ENCODE data around the gene MYCBP2. TPM values are rescaled to one million over a fixed set of nuclear protein-coding genes. Genes with fewer than 3 reads are reported as not detected.

The MYCBP2 gene
- total RNA-seq, 1 donor from 2014 or later, result 74.3 TPM

GRCh38 chr13:77176350-77176749 is 150.5 kb downstream of the MYCBP2 start:
- Mint-ChIP-seq H3K9me3 (no peaks in the 10 kb centered on the region), H3K4me1 (ENCODE audit: low read depth) (no peaks in the 10 kb centered on the region), H3K4me3 (ENCODE audit: low read depth) (no peak overlapping the region), H3K27ac (no peak overlapping the region), H3K27me3 (ENCODE audit: low read depth) (no peaks in the 10 kb centered on the region), H3K36me3 (ENCODE audit: low read depth) (peaks cover 60% of the 10 kb centered on the region)
- intact Hi-C loops (cut with micrococcal nuclease), result no loop called here
- DNase-seq (ENCODE audit: low spot score), result no peak

- no peaks in the 10 kb centered on the region for H3K9me3 Mint-ChIP-seq
- no peaks in the 10 kb centered on the region for H3K4me1 Mint-ChIP-seq (ENCODE audit: low read depth)
- H3K27ac Mint-ChIP-seq, result no peak overlapping the region
Observed at GRCh38 chr13:77172650-77173049, 154.2 kb downstream of the MYCBP2 start.

DNA sequence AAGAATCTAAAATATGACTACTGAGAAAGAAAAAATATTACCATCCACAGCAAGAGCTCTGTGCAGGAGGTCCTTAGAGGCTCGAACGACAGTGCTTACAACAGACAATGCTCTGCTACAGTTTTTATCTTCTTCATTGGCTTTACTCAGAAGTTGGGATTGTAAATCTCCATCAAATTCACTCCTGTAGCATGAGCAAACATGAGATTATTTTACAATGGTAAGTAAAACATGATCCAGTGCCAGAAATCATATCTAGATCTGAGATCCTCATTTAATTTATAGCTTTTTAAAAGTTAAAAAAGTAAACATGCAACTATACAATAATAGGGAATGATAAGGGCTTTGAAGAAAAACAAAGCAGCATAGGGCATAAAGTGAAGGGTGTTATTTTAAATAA is 155.4 kb downstream of the MYCBP2 start:
- no peak for DNase-seq (ENCODE audit: low spot score)
- Mint-ChIP-seq H3K4me1 (ENCODE audit: low read depth) (no peaks in the 10 kb centered on the region), H3K36me3 (ENCODE audit: low read depth) (peaks cover 51% of the 10 kb centered on the region), H3K27ac (no peak overlapping the region), H3K9me3 (no peaks in the 10 kb centered on the region), H3K27me3 (ENCODE audit: low read depth) (no peaks in the 10 kb centered on the region), H3K4me3 (ENCODE audit: low read depth) (no peak overlapping the region)
- intact Hi-C loops (cut with micrococcal nuclease), result no loop called here

More at GRCh38 chr13:77172650-77173049, 154.2 kb downstream of the MYCBP2 start:
- Mint-ChIP-seq H3K27me3 (ENCODE audit: low read depth) (no peaks in the 10 kb centered on the region), H3K36me3 (ENCODE audit: low read depth) (peaks cover 52% of the 10 kb centered on the region), H3K4me3 (ENCODE audit: low read depth) (no peak overlapping the region)
- intact Hi-C loops (cut with micrococcal nuclease), result no loop called here
- DNase-seq (ENCODE audit: low spot score), result no peak

DNA sequence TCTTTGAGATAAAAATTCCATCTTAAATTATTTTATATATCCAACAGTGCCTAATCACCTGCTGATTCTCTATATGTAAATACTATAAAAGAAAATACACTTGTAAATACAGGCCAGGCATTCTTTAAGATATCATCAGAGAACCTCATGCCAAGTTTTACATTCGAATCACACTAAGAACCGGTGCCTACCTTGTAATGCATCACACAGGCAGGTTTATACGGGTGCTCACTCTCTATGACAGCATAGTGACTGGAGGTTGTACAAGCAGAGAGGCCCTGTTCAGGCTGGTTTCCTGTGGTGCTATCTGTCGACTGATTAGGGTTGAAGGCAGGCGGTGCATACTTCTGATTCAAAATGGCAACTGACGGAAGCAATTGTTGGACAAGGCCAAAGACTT is 158.7 kb downstream of the MYCBP2 start:
- Mint-ChIP-seq H3K36me3 (ENCODE audit: low read depth) (peaks cover 65% of the 10 kb centered on the region), H3K4me1 (ENCODE audit: low read depth) (no peaks in the 10 kb centered on the region), H3K27me3 (ENCODE audit: low read depth) (no peaks in the 10 kb centered on the region), H3K27ac (no peak overlapping the region), H3K9me3 (no peaks in the 10 kb centered on the region), H3K4me3 (ENCODE audit: low read depth) (no peak overlapping the region)
- no peak for DNase-seq (ENCODE audit: low spot score)
- intact Hi-C loops (cut with micrococcal nuclease), result no loop called here

GRCh38 chr13:77150651-77151050 is 176.2 kb downstream of the MYCBP2 start:
- Mint-ChIP-seq H3K27ac (no peak overlapping the region), H3K27me3 (ENCODE audit: low read depth) (no peaks in the 10 kb centered on the region), H3K36me3 (ENCODE audit: low read depth) (peaks cover 58% of the 10 kb centered on the region), H3K4me3 (ENCODE audit: low read depth) (no peak overlapping the region), H3K4me1 (ENCODE audit: low read depth) (peaks cover 4% of the 10 kb centered on the region), H3K9me3 (no peaks in the 10 kb centered on the region)
- no peak for DNase-seq (ENCODE audit: low spot score)
- intact Hi-C loops (cut with micrococcal nuclease), result no loop called here

- H3K27ac Mint-ChIP-seq, result no peak overlapping the region
- H3K4me3 Mint-ChIP-seq (ENCODE audit: low read depth), result no peak overlapping the region
- intact Hi-C loops (cut with micrococcal nuclease), result no loop called here
- no peaks in the 10 kb centered on the region for H3K27me3 Mint-ChIP-seq (ENCODE audit: low read depth)
- DNase-seq (ENCODE audit: low spot score), result no peak
- H3K4me1 Mint-ChIP-seq (ENCODE audit: low read depth), result no peaks in the 10 kb centered on the region
- H3K36me3 Mint-ChIP-seq (ENCODE audit: low read depth), result peaks cover 45% of the 10 kb centered on the region
- H3K9me3 Mint-ChIP-seq, result no peaks in the 10 kb centered on the region
Observed at GRCh38 chr13:77143431-77143830, 183.5 kb downstream of the MYCBP2 start.

DNA sequence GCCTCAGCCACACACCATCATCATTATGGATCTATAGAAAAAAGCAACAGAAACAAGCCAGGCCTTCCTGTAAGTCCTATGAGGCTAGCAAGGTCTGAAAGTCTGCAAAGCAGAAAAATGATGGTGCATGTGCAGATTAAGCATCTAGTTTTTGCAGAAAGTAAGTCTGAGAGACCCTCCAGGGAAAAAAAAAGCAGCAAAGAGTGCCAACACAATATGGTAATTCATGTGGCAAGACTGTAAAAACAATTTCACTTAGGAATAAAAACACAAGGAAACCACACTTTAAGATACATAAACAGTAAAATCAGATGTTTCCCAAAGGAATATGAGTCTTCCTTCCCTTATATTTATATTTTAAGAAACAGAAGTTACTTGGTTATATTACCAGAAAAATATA is 187.6 kb downstream of the MYCBP2 start:
- Mint-ChIP-seq H3K9me3 (no peaks in the 10 kb centered on the region), H3K27ac (no peak overlapping the region), H3K36me3 (ENCODE audit: low read depth) (peaks cover 54% of the 10 kb centered on the region), H3K27me3 (ENCODE audit: low read depth) (no peaks in the 10 kb centered on the region), H3K4me1 (ENCODE audit: low read depth) (peaks cover 3% of the 10 kb centered on the region), H3K4me3 (ENCODE audit: low read depth) (no peak overlapping the region)
- no peak for DNase-seq (ENCODE audit: low spot score)
- intact Hi-C loops (cut with micrococcal nuclease), result no loop called here

DNA sequence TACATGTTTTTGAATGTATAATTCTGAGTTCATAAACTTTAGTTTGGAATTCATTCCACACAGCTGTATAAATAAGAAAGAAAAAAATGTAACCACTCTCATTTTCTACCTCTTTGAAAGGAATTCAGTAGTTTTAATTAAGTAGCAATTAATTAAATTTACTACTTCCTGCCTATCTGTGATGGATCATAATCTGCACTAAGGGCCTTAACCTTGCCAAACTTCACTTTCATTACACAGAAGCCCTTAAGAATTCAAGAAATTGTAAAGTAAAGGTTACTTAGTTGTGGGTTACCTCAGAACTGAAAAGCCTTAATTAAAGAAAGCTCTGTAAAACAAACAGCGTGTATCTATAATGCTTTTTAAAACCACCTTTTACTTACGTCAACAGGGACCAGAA is 188.1 kb downstream of the MYCBP2 start:
- no peak for DNase-seq (ENCODE audit: low spot score)
- Mint-ChIP-seq H3K27me3 (ENCODE audit: low read depth) (no peaks in the 10 kb centered on the region), H3K27ac (no peak overlapping the region), H3K4me1 (ENCODE audit: low read depth) (peaks cover 3% of the 10 kb centered on the region), H3K4me3 (ENCODE audit: low read depth) (no peak overlapping the region), H3K36me3 (ENCODE audit: low read depth) (peaks cover 54% of the 10 kb centered on the region), H3K9me3 (no peaks in the 10 kb centered on the region)
- intact Hi-C loops (cut with micrococcal nuclease), result no loop called here

- Mint-ChIP-seq H3K9me3 (no peaks in the 10 kb centered on the region), H3K4me1 (ENCODE audit: low read depth) (peaks cover 3% of the 10 kb centered on the region), H3K27me3 (ENCODE audit: low read depth) (no peaks in the 10 kb centered on the region), H3K36me3 (ENCODE audit: low read depth) (peaks cover 65% of the 10 kb centered on the region), H3K27ac (peak overlapping the region; percentile 36), H3K4me3 (ENCODE audit: low read depth) (no peak overlapping the region)
- DNase-seq (ENCODE audit: low spot score), result no peak
- intact Hi-C loops (cut with micrococcal nuclease), result no loop called here
Observed at GRCh38 chr13:77136902-77137420, 189.9 kb downstream of the MYCBP2 start.

GRCh38 chr13:77124423-77124822 is 202.5 kb downstream of the MYCBP2 start:
- no peak for DNase-seq (ENCODE audit: low spot score)
- H3K27me3 Mint-ChIP-seq (ENCODE audit: low read depth), result no peaks in the 10 kb centered on the region
- intact Hi-C loops (cut with micrococcal nuclease), result no loop called here
- H3K9me3 Mint-ChIP-seq, result no peaks in the 10 kb centered on the region
- peaks cover 2% of the 10 kb centered on the region for H3K4me1 Mint-ChIP-seq (ENCODE audit: low read depth)
- peaks cover 22% of the 10 kb centered on the region for H3K36me3 Mint-ChIP-seq (ENCODE audit: low read depth)
- no peak overlapping the region for H3K27ac Mint-ChIP-seq
- H3K4me3 Mint-ChIP-seq (ENCODE audit: low read depth), result no peak overlapping the region

GRCh38 chr13:77118134-77118533 is 208.8 kb downstream of the MYCBP2 start:
- no peaks in the 10 kb centered on the region for H3K4me1 Mint-ChIP-seq (ENCODE audit: low read depth)
- H3K27me3 Mint-ChIP-seq (ENCODE audit: low read depth), result no peaks in the 10 kb centered on the region
- intact Hi-C loops (cut with micrococcal nuclease), result no loop called here
- no peak for DNase-seq (ENCODE audit: low spot score)
- H3K9me3 Mint-ChIP-seq, result no peaks in the 10 kb centered on the region
- peaks cover 29% of the 10 kb centered on the region for H3K36me3 Mint-ChIP-seq (ENCODE audit: low read depth)
- no peak overlapping the region for H3K4me3 Mint-ChIP-seq (ENCODE audit: low read depth)
- H3K27ac Mint-ChIP-seq, result no peak overlapping the region

DNA sequence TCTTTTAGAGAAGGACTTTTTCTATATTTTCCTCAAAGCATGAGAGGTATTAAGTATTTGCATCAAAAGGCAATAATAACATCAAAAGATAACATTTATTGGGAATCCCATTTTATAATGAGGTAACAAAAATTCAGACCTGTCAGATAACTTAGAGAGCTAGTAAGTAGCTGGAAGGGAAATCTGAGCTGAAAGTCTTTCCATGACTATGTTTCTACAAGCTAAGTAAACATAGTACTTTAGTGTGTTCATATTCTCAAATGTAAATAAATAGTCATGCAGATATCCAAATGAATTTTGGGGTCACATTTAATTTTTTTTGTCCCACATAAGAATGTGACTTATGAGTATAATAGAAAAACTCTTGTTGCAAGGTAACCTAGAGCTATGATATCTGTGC is 212.6 kb downstream of the MYCBP2 start:
- peaks cover 55% of the 10 kb centered on the region for H3K36me3 Mint-ChIP-seq (ENCODE audit: low read depth)
- DNase-seq (ENCODE audit: low spot score), result no peak
- H3K4me3 Mint-ChIP-seq (ENCODE audit: low read depth), result no peak overlapping the region
- H3K27ac Mint-ChIP-seq, result no peak overlapping the region
- H3K27me3 Mint-ChIP-seq (ENCODE audit: low read depth), result no peaks in the 10 kb centered on the region
- intact Hi-C loops (cut with micrococcal nuclease), result no loop called here
- no peaks in the 10 kb centered on the region for H3K4me1 Mint-ChIP-seq (ENCODE audit: low read depth)
- H3K9me3 Mint-ChIP-seq, result peaks cover 15% of the 10 kb centered on the region

DNA sequence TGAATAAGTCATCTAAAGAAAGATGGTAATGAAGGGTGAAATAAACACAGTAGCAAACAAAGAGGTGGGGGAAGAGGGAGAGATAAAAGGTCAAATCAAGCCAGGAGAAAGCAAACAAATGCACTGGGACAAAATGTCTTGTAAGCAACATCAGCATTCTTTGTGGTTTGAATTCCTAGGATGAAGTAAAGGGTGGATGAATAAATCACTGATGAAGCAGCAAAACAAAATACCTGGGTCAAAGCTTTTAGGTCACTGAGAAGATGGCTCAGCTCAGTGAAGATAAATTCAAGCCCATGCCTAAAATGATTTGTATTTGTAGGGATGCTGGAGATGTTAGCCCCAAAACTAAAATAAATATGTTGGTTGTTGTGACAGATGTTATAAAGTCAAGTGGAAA is 213.4 kb downstream of the MYCBP2 start:
- H3K27ac Mint-ChIP-seq, result no peak overlapping the region
- DNase-seq (ENCODE audit: low spot score), result no peak
- peaks cover 52% of the 10 kb centered on the region for H3K36me3 Mint-ChIP-seq (ENCODE audit: low read depth)
- H3K27me3 Mint-ChIP-seq (ENCODE audit: low read depth), result no peaks in the 10 kb centered on the region
- no peaks in the 10 kb centered on the region for H3K4me1 Mint-ChIP-seq (ENCODE audit: low read depth)
- intact Hi-C loops (cut with micrococcal nuclease), result no loop called here
- no peak overlapping the region for H3K4me3 Mint-ChIP-seq (ENCODE audit: low read depth)
- H3K9me3 Mint-ChIP-seq, result peaks cover 15% of the 10 kb centered on the region

- peaks cover 22% of the 10 kb centered on the region for H3K36me3 Mint-ChIP-seq (ENCODE audit: low read depth)
- intact Hi-C loops (cut with micrococcal nuclease), result no loop called here
- H3K4me1 Mint-ChIP-seq (ENCODE audit: low read depth), result no peaks in the 10 kb centered on the region
- no peaks in the 10 kb centered on the region for H3K27me3 Mint-ChIP-seq (ENCODE audit: low read depth)
- no peak for DNase-seq (ENCODE audit: low spot score)
- no peaks in the 10 kb centered on the region for H3K9me3 Mint-ChIP-seq
- no peak overlapping the region for H3K27ac Mint-ChIP-seq
- no peak overlapping the region for H3K4me3 Mint-ChIP-seq (ENCODE audit: low read depth)
Observed at GRCh38 chr13:77105051-77105450, 221.8 kb downstream of the MYCBP2 start.
